Measurements from ENCODE around the gene IQSEC1. TPM values are rescaled to one million over a fixed set of nuclear protein-coding genes. Genes with fewer than 3 reads are reported as not detected.
A peak's percentile ranks its signal among the peaks of the same experiment; 100 is the strongest.

Gene IQSEC1
- total RNA-seq, 3 donors from 2014 or later = 26.9 to 45.4 (median 26.9) TPM

GRCh38 chr3:12957824-12958792 lies 115.1 kb downstream of the IQSEC1 start:
- H3K36me3 ChIP-seq = no peaks in the 10 kb centered on the region
- peaks cover 4 to 12% of the 10 kb centered on the region in 2 donors for H3K4me1 ChIP-seq
- H3K4me3 ChIP-seq = no peak overlapping the region
- DNase-seq (ENCODE audit: low spot score in 2 of 2) = no peak
- H3K27ac ChIP-seq = peak overlapping the region in 1 of 2 donors; percentile 48
- no peak for TF ChIP-seq CTCF (IDR thresholded peaks at IDR 0.05)
- no peak for TF ChIP-seq POLR2A (IDR thresholded peaks at IDR 0.05)
- TF ChIP-seq POLR2AphosphoS5 (IDR thresholded peaks at IDR 0.05) = no peak
- intact Hi-C loops (cut with DNase I; ENCODE audit: low total_unique reads) = loop anchor here (5.0 kb wide), 1 partner anchor 1431 kb away; no protein-coding TSS in a partner anchor
- H3K27me3 ChIP-seq = no peaks in the 10 kb centered on the region
- no peaks in the 10 kb centered on the region for H3K9me3 ChIP-seq

GRCh38 chr3:12957339-12957738 lies 115.9 kb downstream of the IQSEC1 start:
- TF ChIP-seq POLR2A (IDR thresholded peaks at IDR 0.05) (no peak), CTCF (IDR thresholded peaks at IDR 0.05) (no peak), POLR2AphosphoS5 (IDR thresholded peaks at IDR 0.05) (no peak)
- no peak overlapping the region for H3K4me3 ChIP-seq
- no peaks in the 10 kb centered on the region for H3K27me3 ChIP-seq
- peak overlapping the region; percentile 29 to 48 for H3K27ac ChIP-seq
- H3K36me3 ChIP-seq = no peaks in the 10 kb centered on the region
- H3K9me3 ChIP-seq = no peaks in the 10 kb centered on the region
- intact Hi-C loops (cut with DNase I; ENCODE audit: low total_unique reads) = loop anchor here (5.0 kb wide), 1 partner anchor 1430 kb away; no protein-coding TSS in a partner anchor
- peaks cover 4 to 12% of the 10 kb centered on the region in 2 donors for H3K4me1 ChIP-seq
- DNase-seq (ENCODE audit: low spot score in 2 of 2) = no peak

GRCh38 chr3:12956316-12956660 lies 116.9 kb downstream of the IQSEC1 start:
- peaks cover 4 to 12% of the 10 kb centered on the region in 2 donors for H3K4me1 ChIP-seq
- peak overlapping the region in 1 of 2 donors; percentile 48 for H3K27ac ChIP-seq
- H3K36me3 ChIP-seq = no peaks in the 10 kb centered on the region
- no peak for DNase-seq (ENCODE audit: low spot score in 2 of 2)
- no peak for TF ChIP-seq POLR2AphosphoS5 (IDR thresholded peaks at IDR 0.05)
- TF ChIP-seq POLR2A (IDR thresholded peaks at IDR 0.05) = no peak
- TF ChIP-seq CTCF (IDR thresholded peaks at IDR 0.05) = no peak
- no peak overlapping the region for H3K4me3 ChIP-seq
- intact Hi-C loops (cut with DNase I; ENCODE audit: low total_unique reads) = loop anchor here (5.0 kb wide), 1 partner anchor 1429 kb away; no protein-coding TSS in a partner anchor
- no peaks in the 10 kb centered on the region for H3K9me3 ChIP-seq
- no peaks in the 10 kb centered on the region for H3K27me3 ChIP-seq

GRCh38 chr3:12955651-12956315 lies 117.4 kb downstream of the IQSEC1 start:
- peak overlapping the region; percentile 62 to 74 for H3K27ac ChIP-seq
- H3K9me3 ChIP-seq = no peaks in the 10 kb centered on the region
- DNase-seq (ENCODE audit: low spot score in 2 of 2) = no peak
- no peaks in the 10 kb centered on the region for H3K36me3 ChIP-seq
- intact Hi-C loops (cut with DNase I; ENCODE audit: low total_unique reads) = loop anchor here (5.0 kb wide), 1 partner anchor 1428 kb away; no protein-coding TSS in a partner anchor
- H3K4me3 ChIP-seq = no peak overlapping the region
- no peaks in the 10 kb centered on the region for H3K27me3 ChIP-seq
- peaks cover 4 to 12% of the 10 kb centered on the region in 2 donors for H3K4me1 ChIP-seq
- TF ChIP-seq POLR2AphosphoS5 (IDR thresholded peaks at IDR 0.05) (no peak), CTCF (IDR thresholded peaks at IDR 0.05) (no peak), POLR2A (IDR thresholded peaks at IDR 0.05) (no peak)

Data from breast epithelium (tissue), 4 donors.